COLO829 (cell line): ENCODE data around the gene DYNC2LI1.

ENCODE experiments used
- DNase-seq: peaks from one replicate; pipeline ENCODE4 v3.0.0; 2012; ENCODE audit warnings: low spot score

Gene DYNC2LI1

GRCh38 chr2:43763091-43763490 is 10.7 kb upstream of the DYNC2LI1 start:
- no peak for DNase-seq

- DNase-seq, result no peak
These were observed 9.6 kb upstream of the DYNC2LI1 start for GRCh38 chr2:43764086-43764705.

- DNase-seq, result no peak
These were observed 7.8 kb upstream of the DYNC2LI1 start for GRCh38 chr2:43766006-43766405.

- no peak for DNase-seq
These were observed 778 bp downstream of the DYNC2LI1 start for GRCh38 chr2:43774617-43775016.

GRCh38 chr2:43776324-43776723 is 2.5 kb downstream of the DYNC2LI1 start:
- no peak for DNase-seq

GRCh38 chr2:43777306-43777926 is 3.6 kb downstream of the DYNC2LI1 start:
- DNase-seq, result no peak

GRCh38 chr2:43778233-43778632 is 4.4 kb downstream of the DYNC2LI1 start:
- no peak for DNase-seq

GRCh38 chr2:43787895-43788294 is 14.1 kb downstream of the DYNC2LI1 start:
- no peak for DNase-seq

- no peak for DNase-seq
These were observed 14.8 kb downstream of the DYNC2LI1 start for GRCh38 chr2:43788646-43789045.

GRCh38 chr2:43790147-43790546 is 16.3 kb downstream of the DYNC2LI1 start:
- DNase-seq, result no peak

GRCh38 chr2:43791035-43791765 is 17.4 kb downstream of the DYNC2LI1 start:
- no peak for DNase-seq

- peak; percentile 73 for DNase-seq
These were observed 18.8 kb downstream of the DYNC2LI1 start for GRCh38 chr2:43792653-43793052.

GRCh38 chr2:43794956-43795355 is 21.1 kb downstream of the DYNC2LI1 start:
- no peak for DNase-seq

- peak; percentile 75 for DNase-seq
These were observed 22.4 kb downstream of the DYNC2LI1 start for GRCh38 chr2:43796206-43796605.

GRCh38 chr2:43798300-43798699 is 24.5 kb downstream of the DYNC2LI1 start:
- no peak for DNase-seq

GRCh38 chr2:43800894-43801293 is 27.1 kb downstream of the DYNC2LI1 start:
- DNase-seq, result no peak

- no peak for DNase-seq
These were observed 28.3 kb downstream of the DYNC2LI1 start for GRCh38 chr2:43802135-43802534.

GRCh38 chr2:43803113-43803512 is 29.3 kb downstream of the DYNC2LI1 start:
- no peak for DNase-seq

- DNase-seq, result no peak
These were observed 32.8 kb downstream of the DYNC2LI1 start for GRCh38 chr2:43806719-43807031.

GRCh38 chr2:43810452-43810851 is 36.6 kb downstream of the DYNC2LI1 start:
- no peak for DNase-seq

GRCh38 chr2:43810888-43811287 is 37.0 kb downstream of the DYNC2LI1 start:
- DNase-seq, result no peak

- DNase-seq, result no peak
These were observed 38.2 kb downstream of the DYNC2LI1 start for GRCh38 chr2:43812006-43812405.

GRCh38 chr2:43812947-43813346 is 39.1 kb downstream of the DYNC2LI1 start:
- DNase-seq, result no peak

GRCh38 chr2:43814711-43815110 is 40.9 kb downstream of the DYNC2LI1 start:
- no peak for DNase-seq
